ENCODE measurements around the gene PDE4D.

PDE4D gene

DNA sequence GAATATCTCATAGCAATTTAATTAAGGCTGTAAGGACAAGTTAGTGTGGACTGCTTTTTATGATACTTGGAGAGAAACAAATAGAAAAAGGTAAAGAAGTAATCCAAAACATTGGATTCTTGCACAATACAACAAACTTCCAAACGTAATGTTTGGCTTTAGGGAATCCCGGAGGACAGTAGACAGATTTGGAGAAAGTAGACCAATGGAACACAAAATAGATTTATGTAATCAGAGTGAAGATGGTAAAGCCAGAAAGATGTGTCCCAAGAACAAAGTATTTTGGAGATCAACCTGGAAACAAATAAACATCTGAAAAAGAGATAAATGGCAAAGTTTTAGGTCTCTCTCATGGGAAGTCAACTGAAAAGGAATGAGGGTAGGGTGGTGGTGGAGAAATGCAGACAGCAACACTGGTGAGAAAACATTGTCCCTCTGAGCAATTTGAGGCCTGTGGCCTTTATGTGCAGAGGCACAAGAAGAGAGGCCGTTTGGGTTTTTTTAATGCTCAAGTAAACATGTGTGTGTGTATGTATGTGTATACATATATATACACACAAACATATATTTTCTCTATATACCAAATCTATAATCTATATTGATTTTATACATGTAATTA, 620.6 kb downstream of the PDE4D start:
- H3K27me3 ChIP-seq (replicated peaks; ENCODE audit: control insufficient read depth, insufficient read depth, low read length) = no peaks in the 10 kb centered on the region
- no peaks in the 10 kb centered on the region for H3K36me3 ChIP-seq (ENCODE audit: control insufficient read depth, insufficient read depth, low read length)
- TF ChIP-seq, protein P1, sequence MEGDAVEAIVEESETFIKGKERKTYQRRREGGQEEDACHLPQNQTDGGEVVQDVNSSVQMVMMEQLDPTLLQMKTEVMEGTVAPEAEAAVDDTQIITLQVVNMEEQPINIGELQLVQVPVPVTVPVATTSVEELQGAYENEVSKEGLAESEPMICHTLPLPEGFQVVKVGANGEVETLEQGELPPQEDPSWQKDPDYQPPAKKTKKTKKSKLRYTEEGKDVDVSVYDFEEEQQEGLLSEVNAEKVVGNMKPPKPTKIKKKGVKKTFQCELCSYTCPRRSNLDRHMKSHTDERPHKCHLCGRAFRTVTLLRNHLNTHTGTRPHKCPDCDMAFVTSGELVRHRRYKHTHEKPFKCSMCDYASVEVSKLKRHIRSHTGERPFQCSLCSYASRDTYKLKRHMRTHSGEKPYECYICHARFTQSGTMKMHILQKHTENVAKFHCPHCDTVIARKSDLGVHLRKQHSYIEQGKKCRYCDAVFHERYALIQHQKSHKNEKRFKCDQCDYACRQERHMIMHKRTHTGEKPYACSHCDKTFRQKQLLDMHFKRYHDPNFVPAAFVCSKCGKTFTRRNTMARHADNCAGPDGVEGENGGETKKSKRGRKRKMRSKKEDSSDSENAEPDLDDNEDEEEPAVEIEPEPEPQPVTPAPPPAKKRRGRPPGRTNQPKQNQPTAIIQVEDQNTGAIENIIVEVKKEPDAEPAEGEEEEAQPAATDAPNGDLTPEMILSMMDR (IDR thresholded peaks at IDR 0.05; ENCODE audit: insufficient read depth, low read length, poor library complexity, severe bottlenecking) = no peak
- no peak overlapping the region for H3K4me3 ChIP-seq (replicated peaks; ENCODE audit: low read depth, low read length)
- DNase-seq (ENCODE audit: extremely low read depth, insufficient read length) = no peak

DNA sequence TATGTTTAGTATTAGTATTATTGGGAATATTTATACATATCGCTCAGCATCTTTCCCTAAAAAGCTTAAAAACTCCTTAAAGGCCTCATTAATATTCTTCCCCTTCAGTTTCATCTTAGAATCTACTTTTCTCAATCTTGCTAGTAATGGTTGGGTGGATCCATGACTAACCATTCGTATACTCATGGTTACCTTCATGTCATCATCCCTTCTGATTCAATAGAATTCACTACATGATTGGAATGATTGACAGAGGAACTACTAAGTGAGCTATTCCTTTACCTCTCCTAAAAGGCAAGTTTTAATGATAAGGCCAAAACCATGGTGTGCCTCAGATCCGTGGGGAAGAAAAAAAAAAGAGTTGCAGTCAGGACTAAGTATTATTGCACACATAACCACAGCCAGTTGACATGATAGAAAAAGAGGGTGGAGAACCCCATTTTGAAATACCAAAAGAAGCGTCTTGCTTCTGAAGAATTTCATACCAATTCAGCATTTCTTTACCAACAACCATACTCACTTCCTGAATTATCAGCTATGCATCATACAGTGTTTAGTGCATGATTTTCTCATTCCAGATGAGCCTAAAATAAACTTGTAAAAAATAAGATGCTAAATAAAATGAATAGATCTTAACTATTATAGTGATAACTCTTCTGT, 624.6 kb downstream of the PDE4D start:
- no peak for DNase-seq (ENCODE audit: extremely low read depth, insufficient read length)
- H3K4me3 ChIP-seq (replicated peaks; ENCODE audit: low read depth, low read length) = no peak overlapping the region
- no peaks in the 10 kb centered on the region for H3K36me3 ChIP-seq (ENCODE audit: control insufficient read depth, insufficient read depth, low read length)
- TF ChIP-seq, protein P1 (IDR thresholded peaks at IDR 0.05; ENCODE audit: insufficient read depth, low read length, poor library complexity, severe bottlenecking) = no peak
- no peaks in the 10 kb centered on the region for H3K27me3 ChIP-seq (replicated peaks; ENCODE audit: control insufficient read depth, insufficient read depth, low read length)

DNA sequence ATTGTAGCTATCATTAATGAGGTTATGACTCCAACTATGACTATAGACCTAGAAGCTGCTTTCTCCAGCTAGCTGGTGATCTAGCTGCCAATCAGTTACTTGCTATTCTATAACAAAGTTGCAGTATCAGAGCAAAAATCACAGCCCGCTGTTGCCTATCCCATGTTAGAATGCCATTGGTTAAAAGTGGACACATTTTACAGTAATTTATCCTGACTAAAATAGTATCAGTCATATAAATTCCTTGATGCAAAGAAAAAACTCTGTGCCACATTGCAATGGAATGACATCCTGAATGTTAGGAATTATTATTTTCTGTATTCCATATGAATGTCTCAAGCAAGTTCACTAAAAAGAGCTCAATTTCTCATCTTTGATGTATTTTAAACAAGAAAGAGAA, 626.5 kb downstream of the PDE4D start:
- Histone ChIP-seq H3K36me3 (ENCODE audit: control insufficient read depth, insufficient read depth, low read length) (no peaks in the 10 kb centered on the region), H3K4me3 (replicated peaks; ENCODE audit: low read depth, low read length) (no peak overlapping the region), H3K27me3 (replicated peaks; ENCODE audit: control insufficient read depth, insufficient read depth, low read length) (no peaks in the 10 kb centered on the region)
- no peak for DNase-seq (ENCODE audit: extremely low read depth, insufficient read length)
- TF ChIP-seq, protein P1 (IDR thresholded peaks at IDR 0.05; ENCODE audit: insufficient read depth, low read length, poor library complexity, severe bottlenecking) = no peak

- no peaks in the 10 kb centered on the region for H3K36me3 ChIP-seq (ENCODE audit: control insufficient read depth, insufficient read depth, low read length)
- TF ChIP-seq, protein P1 (IDR thresholded peaks at IDR 0.05; ENCODE audit: insufficient read depth, low read length, poor library complexity, severe bottlenecking) = no peak
- no peak overlapping the region for H3K4me3 ChIP-seq (replicated peaks; ENCODE audit: low read depth, low read length)
- no peaks in the 10 kb centered on the region for H3K27me3 ChIP-seq (replicated peaks; ENCODE audit: control insufficient read depth, insufficient read depth, low read length)
- DNase-seq (ENCODE audit: extremely low read depth, insufficient read length) = no peak
These were observed 627.1 kb downstream of the PDE4D start for GRCh38 chr5:59266410-59266809.

GRCh38 chr5:59264639-59265245, 628.8 kb downstream of the PDE4D start:
- no peak for DNase-seq (ENCODE audit: extremely low read depth, insufficient read length)
- TF ChIP-seq, protein P1 (IDR thresholded peaks at IDR 0.05; ENCODE audit: insufficient read depth, low read length, poor library complexity, severe bottlenecking) = no peak
- no peaks in the 10 kb centered on the region for H3K36me3 ChIP-seq (ENCODE audit: control insufficient read depth, insufficient read depth, low read length)
- no peak overlapping the region for H3K4me3 ChIP-seq (replicated peaks; ENCODE audit: low read depth, low read length)
- H3K27me3 ChIP-seq (replicated peaks; ENCODE audit: control insufficient read depth, insufficient read depth, low read length) = no peaks in the 10 kb centered on the region
